GM12891 (cell line): ENCODE measurements around the gene DUSP6.

ENCODE experiments used
- POLR2A ChIP-seq: IDR thresholded peaks from 2 replicates; pipeline ENCODE4 v1.6.1; 2011; ENCODE audit warnings: low read depth, low read length, control low read depth
- SPI1 ChIP-seq: IDR thresholded peaks from 2 replicates; pipeline ENCODE4 v1.6.1; 2011; ENCODE audit warnings: low read depth, low read length, control low read depth

- TF ChIP-seq POLR2A (no peak), SPI1 (no peak)
Observed at GRCh38 chr12:89328151-89329030, 23.9 kb downstream of the DUSP6 start.
